ENCODE measurements around the gene UGT1A1. TPM values are rescaled to one million over a fixed set of nuclear protein-coding genes. Genes with fewer than 3 reads are reported as not detected.

UGT1A1 gene
- total and polyA plus RNA-seq, 4 donors = 145 to 386 (median 288) TPM; not detected in 1

- no peak for DNase-seq (ENCODE audit: low spot score)
- Histone ChIP-seq H3K36me3 (ENCODE audit: control insufficient read depth in 4 of 4, insufficient read depth in 3 of 4, low read depth in 1 of 4, low read length in 3 of 4) (no peaks in the 10 kb centered on the region), H3K9ac (ENCODE audit: low read depth in 1 of 2, low read length in 2 of 2) (no peak within 1 kb of the TSS), H3K4me3 (ENCODE audit: low read depth in 1 of 3, low read length in 3 of 3) (no peak within 1 kb of the TSS), H3K9me3 (ENCODE audit: control insufficient read depth in 4 of 4, low read length in 3 of 4) (no peaks in the 10 kb centered on the region), H3K27me3 (ENCODE audit: control insufficient read depth in 4 of 4, insufficient read depth in 4 of 4, low read length in 3 of 4) (no peaks in the 10 kb centered on the region), H3K4me1 (ENCODE audit: control insufficient read depth in 4 of 4, insufficient read depth in 4 of 4, low read length in 3 of 4) (peaks cover 8 to 28% (median 15%) of the 10 kb centered on the region in 4 donors), H3K27ac (ENCODE audit: low read depth in 1 of 2, low read length in 2 of 2) (no peak within 1 kb of the TSS)
- 86% methylated on average over 14 of the region's 14 CpGs for WGBS
- TF ChIP-seq RXRA (IDR thresholded peaks at IDR 0.05) = peak in 1 of 2 donors; percentile 11
- TF ChIP-seq FOXA2 (IDR thresholded peaks at IDR 0.05) = no peak
These were observed 47.3 kb upstream of the UGT1A1 start, which contains the start of gene UGT1A5 for GRCh38 chr2:233712611-233713261. Gene UGT1A5, plus strand, starts transcription at chr2:233712907. Its CDS starts 85 bp downstream, at chr2:233712992.

- Histone ChIP-seq H3K36me3 (ENCODE audit: control insufficient read depth in 4 of 4, insufficient read depth in 3 of 4, low read depth in 1 of 4, low read length in 3 of 4) (no peaks in the 10 kb centered on the region), H3K27ac (ENCODE audit: low read depth in 1 of 2, low read length in 2 of 2) (no peak overlapping the region), H3K27me3 (ENCODE audit: control insufficient read depth in 4 of 4, insufficient read depth in 4 of 4, low read length in 3 of 4) (no peaks in the 10 kb centered on the region), H3K9me3 (ENCODE audit: control insufficient read depth in 4 of 4, low read length in 3 of 4) (no peaks in the 10 kb centered on the region), H3K9ac (ENCODE audit: low read depth in 1 of 2, low read length in 2 of 2) (no peak overlapping the region), H3K4me1 (ENCODE audit: control insufficient read depth in 4 of 4, insufficient read depth in 4 of 4, low read length in 3 of 4) (peaks cover 13 to 33% (median 20%) of the 10 kb centered on the region in 4 donors), H3K4me3 (ENCODE audit: low read depth in 1 of 3, low read length in 3 of 3) (no peak overlapping the region)
- no peak for TF ChIP-seq YY1 (IDR thresholded peaks at IDR 0.05)
- TF ChIP-seq REST (IDR thresholded peaks at IDR 0.05) = no peak
- no peak for TF ChIP-seq ZBTB33 (IDR thresholded peaks at IDR 0.05)
- TF ChIP-seq JUND (IDR thresholded peaks at IDR 0.05) = no peak
- TF ChIP-seq TAF1 (conservative IDR thresholded peaks at IDR 0.05) = no peak
- no peak for DNase-seq (ENCODE audit: low spot score)
- WGBS = 87% methylated on average over 7 of the region's 7 CpGs
These were observed 46.8 kb upstream of the UGT1A1 start for GRCh38 chr2:233713262-233713615.

GRCh38 chr2:233714121-233714520 is 45.9 kb upstream of the UGT1A1 start:
- H3K4me1 ChIP-seq (ENCODE audit: control insufficient read depth in 4 of 4, insufficient read depth in 4 of 4, low read length in 3 of 4) = peaks cover 10 to 31% (median 19%) of the 10 kb centered on the region in 4 donors
- no peak overlapping the region for H3K9ac ChIP-seq (ENCODE audit: low read depth in 1 of 2, low read length in 2 of 2)
- DNase-seq (ENCODE audit: low spot score) = no peak
- no peak overlapping the region for H3K4me3 ChIP-seq (ENCODE audit: low read depth in 1 of 3, low read length in 3 of 3)
- H3K27me3 ChIP-seq (ENCODE audit: control insufficient read depth in 4 of 4, insufficient read depth in 4 of 4, low read length in 3 of 4) = no peaks in the 10 kb centered on the region
- 82% methylated on average over 2 of the region's 2 CpGs for WGBS
- no peaks in the 10 kb centered on the region for H3K36me3 ChIP-seq (ENCODE audit: control insufficient read depth in 4 of 4, insufficient read depth in 3 of 4, low read depth in 1 of 4, low read length in 3 of 4)
- H3K27ac ChIP-seq (ENCODE audit: low read depth in 1 of 2, low read length in 2 of 2) = no peak overlapping the region
- H3K9me3 ChIP-seq (ENCODE audit: control insufficient read depth in 4 of 4, low read length in 3 of 4) = no peaks in the 10 kb centered on the region
- no peak for TF ChIP-seq EGR1 (IDR thresholded peaks at IDR 0.05; ENCODE audit: low read depth in 2 of 2)
- TF ChIP-seq NR2F2 (IDR thresholded peaks at IDR 0.05) = no peak
- no peak for TF ChIP-seq ATF3 (IDR thresholded peaks at IDR 0.05)
- no peak for TF ChIP-seq FOXA1 (IDR thresholded peaks at IDR 0.05)
- no peak for TF ChIP-seq CTCF (IDR thresholded peaks at IDR 0.05; ENCODE audit: low read depth, low read length, missing input control)
- TF ChIP-seq JUND (IDR thresholded peaks at IDR 0.05) = no peak
- no peak for TF ChIP-seq ZBTB33 (IDR thresholded peaks at IDR 0.05)
- TF ChIP-seq RXRA (IDR thresholded peaks at IDR 0.05) = no peak
- no peak for TF ChIP-seq SP1 (IDR thresholded peaks at IDR 0.05)
- TF ChIP-seq TAF1 (conservative IDR thresholded peaks at IDR 0.05) = no peak
- no peak for TF ChIP-seq HNF4A (conservative IDR thresholded peaks at IDR 0.05)

Data from liver (tissue), 9 donors.